NCI-H2227 treated with DMSO at 0.1 percent for 48 hours (cell line): ENCODE data around the gene DHRS12.

ENCODE experiments used
- DNase-seq: peaks from one replicate; lab custom pipeline; 2025; lab: John Stamatoyannopoulos, UW

DHRS12 gene, protein sequence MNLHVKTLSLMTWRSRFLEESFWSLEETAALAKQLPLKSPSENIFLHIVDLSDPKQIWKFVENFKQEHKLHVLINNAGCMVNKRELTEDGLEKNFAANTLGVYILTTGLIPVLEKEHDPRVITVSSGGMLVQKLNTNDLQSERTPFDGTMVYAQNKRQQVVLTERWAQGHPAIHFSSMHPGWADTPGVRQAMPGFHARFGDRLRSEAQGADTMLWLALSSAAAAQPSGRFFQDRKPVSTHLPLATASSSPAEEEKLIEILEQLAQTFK

GRCh38 chr13:51803422-51804294, at the start of gene DHRS12:
TSS of gene DHRS12 (minus strand) at chr13:51804163. CDS start at chr13:51799659, 4,504 bp downstream.
- DNase-seq, result peak; percentile 48

DNA sequence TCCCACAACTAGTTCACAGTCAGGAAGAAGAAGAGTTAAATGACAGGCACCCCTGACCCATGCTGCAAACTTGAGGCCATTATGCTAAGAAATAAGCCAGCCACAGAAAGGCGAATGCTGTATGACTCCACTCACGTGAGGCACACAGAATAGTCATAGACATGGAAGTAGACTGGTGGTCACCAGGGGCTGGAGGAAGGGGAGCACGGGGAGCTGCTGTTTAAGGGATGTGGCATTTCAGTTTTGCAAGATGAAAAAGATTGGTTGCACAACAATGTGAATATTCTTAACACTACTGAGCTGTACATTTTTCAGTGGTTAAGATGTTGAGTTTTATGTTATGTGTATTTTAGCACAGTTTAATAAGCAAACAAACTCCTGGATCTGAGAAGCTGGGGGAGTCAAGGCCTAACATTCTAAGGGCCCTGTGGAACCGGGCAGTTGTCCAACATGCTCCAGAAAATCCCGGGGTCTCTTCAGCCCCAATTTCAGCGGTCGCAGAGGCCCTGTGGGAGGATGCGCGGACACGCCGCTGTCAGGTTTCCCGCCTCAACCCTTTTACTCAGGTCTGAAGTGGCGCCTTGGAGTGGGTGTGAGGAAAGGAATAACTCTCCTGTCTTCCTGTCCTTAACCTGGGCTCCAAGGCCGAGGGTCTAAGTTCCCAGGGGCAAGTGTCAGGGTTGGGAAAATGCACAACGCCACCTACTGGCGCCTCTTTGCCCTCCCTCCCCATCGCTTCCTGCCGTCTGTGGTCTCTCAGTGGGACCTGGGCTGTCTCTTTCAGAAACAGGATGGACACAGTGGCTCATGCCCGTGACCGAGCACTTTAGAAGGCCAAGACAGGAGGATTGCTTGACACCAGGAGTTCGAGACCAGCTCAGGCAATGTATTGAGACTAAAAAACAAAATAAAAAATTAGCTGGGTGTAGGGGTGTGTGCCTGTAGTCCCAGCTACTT, 45.5 kb upstream of the DHRS12 start:
- no peak for DNase-seq

GRCh38 chr13:51848674-51849073, 44.7 kb upstream of the DHRS12 start:
- DNase-seq, result no peak

GRCh38 chr13:51846756-51847155, 42.8 kb upstream of the DHRS12 start:
- DNase-seq, result no peak

GRCh38 chr13:51845574-51846318, 41.8 kb upstream of the DHRS12 start:
- DNase-seq, result no peak

DNA sequence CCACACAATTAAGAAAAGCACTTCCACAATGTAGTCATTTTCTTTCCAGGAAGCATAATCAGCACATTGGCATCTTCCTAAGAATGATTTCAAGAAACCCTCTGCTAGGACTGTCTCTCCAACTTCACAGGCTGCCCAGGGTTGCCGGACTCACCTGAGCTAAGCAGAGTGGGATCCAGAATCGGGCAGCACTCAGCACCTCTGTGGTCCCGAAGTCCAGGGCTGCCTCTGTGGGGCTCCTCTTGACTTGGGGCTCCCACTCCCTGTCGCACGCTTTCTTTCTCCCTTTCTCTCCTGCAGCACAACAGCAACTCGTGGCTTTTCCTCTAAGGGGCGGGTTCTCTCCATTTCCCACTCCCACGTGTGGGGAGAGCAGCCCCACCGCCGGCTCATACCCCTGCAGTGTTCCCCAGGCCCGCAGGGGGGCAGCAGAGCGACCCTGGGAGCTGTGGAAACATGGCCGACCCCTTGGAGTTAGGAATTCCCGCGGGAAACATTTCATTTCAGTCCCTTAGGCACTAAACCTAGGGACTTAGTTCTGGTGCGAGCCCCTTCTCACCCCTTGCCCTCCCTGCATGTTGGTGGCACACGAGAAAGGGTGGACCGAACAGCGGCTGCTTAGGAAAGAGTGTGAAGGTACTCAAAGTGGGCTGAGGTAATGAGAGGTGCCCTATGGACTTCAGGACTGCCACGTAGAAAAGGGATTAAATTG, 41.1 kb upstream of the DHRS12 start, which contains the start of gene TMEM272:
TMEM272 (minus strand) TSS at position 316 of the 712 bp plus-strand sequence. CDS start 6,647 bp downstream, outside the sequence.
- DNase-seq, result peak; percentile 33

GRCh38 chr13:51843529-51843928, 39.6 kb upstream of the DHRS12 start:
- DNase-seq, result no peak

DNA sequence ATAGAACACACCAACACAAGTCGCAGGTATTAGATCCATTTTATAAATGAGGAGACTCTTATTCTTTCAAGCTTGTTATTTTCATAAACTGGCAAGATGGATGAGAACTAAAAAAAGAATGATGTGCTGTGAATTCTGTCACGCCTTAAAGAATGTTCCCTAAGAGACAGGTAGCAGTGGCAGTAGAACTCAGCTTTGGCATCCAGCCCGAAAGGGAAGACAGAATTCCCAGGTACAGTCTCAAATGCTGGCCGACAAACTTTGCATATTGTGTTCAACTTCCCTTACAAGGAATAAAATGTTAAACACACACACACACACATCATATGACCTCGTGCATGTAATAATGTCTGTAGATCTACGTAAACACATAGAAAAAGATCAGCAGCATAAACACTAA, 37.8 kb upstream of the DHRS12 start:
- no peak for DNase-seq

DNA sequence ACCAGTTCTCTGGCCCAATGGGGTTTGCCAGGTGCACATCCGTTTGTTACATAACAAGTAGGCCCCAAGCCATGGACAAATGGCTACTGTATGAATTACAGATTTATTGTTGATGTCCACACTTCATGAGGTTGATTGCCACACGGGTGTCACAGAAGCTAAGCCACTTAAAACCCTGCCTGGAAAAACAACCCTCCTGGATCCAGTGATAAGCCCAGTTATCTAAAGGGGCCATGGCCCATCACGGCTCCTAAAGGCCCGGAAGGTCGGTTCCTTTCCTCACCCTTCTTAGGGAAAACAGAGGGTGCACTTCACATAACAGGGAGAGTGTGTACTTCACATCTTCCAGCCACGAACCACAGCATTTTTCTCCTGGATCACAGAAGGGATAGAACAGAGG, 37.0 kb upstream of the DHRS12 start:
- DNase-seq, result no peak

DNA sequence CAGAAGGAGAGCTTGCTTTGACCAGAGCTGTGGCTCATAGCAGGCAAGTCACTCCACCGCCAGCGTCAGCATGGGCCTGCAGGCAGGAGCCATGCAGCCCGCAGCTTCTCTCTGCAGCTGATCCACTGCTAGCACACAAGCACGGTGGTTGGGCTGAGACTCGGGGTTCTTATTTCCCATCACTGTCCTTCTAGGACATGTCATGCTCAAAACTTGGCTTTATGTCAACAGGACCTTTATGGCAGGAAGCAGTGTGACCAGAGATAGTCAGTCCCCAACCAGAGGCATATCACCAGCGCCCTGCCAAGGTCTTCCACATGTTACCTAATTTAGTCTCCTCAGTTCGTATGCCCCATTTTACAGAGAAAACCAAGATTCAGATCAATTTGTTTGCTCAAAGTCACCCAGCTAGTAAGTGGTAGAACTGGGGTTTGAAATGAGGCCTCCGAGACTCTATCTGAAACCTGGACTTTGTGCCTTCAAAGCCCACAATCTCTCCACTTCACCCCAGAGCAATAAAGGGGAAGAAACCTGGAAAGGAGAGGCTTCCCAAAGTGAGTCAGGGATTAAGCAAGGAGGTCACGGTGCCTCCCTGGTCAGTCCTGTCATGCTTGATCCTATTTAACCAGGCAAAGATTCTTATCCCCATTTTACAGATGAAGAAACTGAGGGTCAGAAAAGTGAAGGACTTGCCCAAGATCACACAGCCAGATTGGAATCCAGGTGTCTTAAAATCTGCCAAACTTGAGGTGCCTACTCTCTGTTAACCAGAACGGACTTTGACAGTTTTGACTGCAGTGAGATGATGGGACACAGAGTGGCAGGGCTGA, 36.0 kb upstream of the DHRS12 start:
- DNase-seq, result no peak

- no peak for DNase-seq
Measured at GRCh38 chr13:51838240-51838846, 34.4 kb upstream of the DHRS12 start.

- no peak for DNase-seq
Measured at GRCh38 chr13:51837016-51837415, 33.1 kb upstream of the DHRS12 start.

- DNase-seq, result no peak
Measured at GRCh38 chr13:51834581-51835171, 30.7 kb upstream of the DHRS12 start.

GRCh38 chr13:51833980-51834379, 30.0 kb upstream of the DHRS12 start:
- DNase-seq, result no peak

DNA sequence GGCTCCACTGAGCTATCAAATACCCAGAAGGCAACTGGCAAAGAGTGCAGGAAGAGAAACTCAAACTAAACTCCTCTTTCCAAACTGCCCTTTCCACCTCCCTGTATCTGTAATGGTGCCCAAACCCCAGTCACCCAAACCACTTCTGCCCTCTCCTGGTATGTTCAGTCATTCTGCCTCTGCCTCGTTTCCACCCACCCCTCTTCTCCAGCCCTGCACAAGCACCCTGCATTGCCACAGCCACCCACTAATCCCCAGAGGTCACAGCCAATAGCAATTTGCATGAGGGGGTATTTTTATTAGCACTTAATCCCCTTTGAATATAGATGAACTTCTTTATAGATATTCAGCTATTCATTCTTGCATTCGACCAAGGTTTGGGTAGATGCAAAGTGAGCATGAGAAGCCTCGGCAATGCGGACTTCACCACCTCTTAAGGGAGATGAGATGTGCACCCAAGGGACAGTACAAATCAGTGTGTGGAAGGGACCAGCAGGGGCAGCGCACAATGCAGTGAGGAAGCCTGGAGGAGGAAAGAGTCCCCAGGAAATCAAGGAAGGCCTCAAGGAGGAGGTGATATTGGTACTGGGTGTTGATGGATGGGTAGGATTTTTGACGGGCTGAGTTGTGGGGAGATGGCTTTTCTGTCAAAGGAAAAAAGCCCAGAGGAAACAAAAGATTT, 28.6 kb upstream of the DHRS12 start:
- DNase-seq, result no peak

GRCh38 chr13:51831519-51831918, 27.6 kb upstream of the DHRS12 start:
- DNase-seq, result no peak

DNA sequence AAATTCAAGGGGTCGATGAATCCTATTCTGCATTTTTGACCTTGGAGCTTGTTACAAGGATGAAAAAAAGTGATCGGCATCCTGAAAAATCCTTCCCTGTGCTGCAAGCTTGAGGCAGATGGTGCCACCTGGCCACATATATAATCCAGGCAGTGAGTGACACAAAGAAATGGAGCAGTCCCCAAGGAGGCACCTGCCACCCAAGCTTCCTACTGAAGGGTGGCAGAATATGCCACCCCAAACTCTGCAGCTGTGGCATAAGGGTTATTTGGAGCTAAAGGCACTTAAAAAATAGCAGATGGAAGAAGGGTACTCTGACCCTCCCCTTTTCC, 25.6 kb upstream of the DHRS12 start:
- no peak for DNase-seq
